GM12878 (cell line): ENCODE measurements around the gene TCF7L2. TPM values are rescaled to one million over a fixed set of nuclear protein-coding genes. Genes with fewer than 3 reads are reported as not detected.

ENCODE experiments used
- ATAC-seq: fragments of 200-7000 bp; cut with Tn5 transposase; 3 replicates; pipeline ENCODE4 v1.9.1; 2020; ENCODE audit warnings: mild to moderate bottlenecking, moderate library complexity
- BruUV-seq: library from RNA; stranded (reverse); fragments of 400-500 nt; replicated peaks from 2 replicates; lab custom pipeline; 2021; lab: Mats Ljungman, UMichigan
- CTCF ChIA-PET: fragments of 300-600 bp; sonication (Branson Sonifier 250); formaldehyde crosslinking; extraction: SDS; loops from one replicate; lab custom pipeline; 2021; ENCODE audit warnings: inconsistent platforms; lab: Yijun Ruan, JAX
- POLR2A ChIA-PET: fragments of 350-600 bp; formaldehyde crosslinking; extraction: SDS; loops from one replicate; lab custom pipeline; 2021; ENCODE audit warnings: inconsistent platforms; lab: Charles Lee
- RAD21 ChIA-PET: fragments of 300-600 bp; sonication (Branson Sonifier 250); formaldehyde crosslinking; loops from one replicate; lab custom pipeline; 2023; ENCODE audit warnings: antibody characterized with exemption; ENCODE audit not compliant: unreplicated experiment; lab: Charles Lee
- SMC1A ChIA-PET: fragments of 300-600 bp; sonication (Branson Sonifier 250); formaldehyde crosslinking; loops from one replicate; lab custom pipeline; 2023; ENCODE audit not compliant: unreplicated experiment, uncharacterized antibody; lab: Charles Lee
- DNase-seq: peaks from one replicate; pipeline ENCODE4 v3.0.0-alpha.2; 2011; ENCODE audit warnings: low read depth, low spot score
- FAIRE-seq: peaks from 3 replicates; lab custom pipeline; 2011; peaks lifted over from hg19 to GRCh38; lab: Jason Lieb, UNC
- H2AFZ ChIP-seq: 2 replicates; pipeline ENCODE4 v1.6.0; 2011; ENCODE audit warnings: low read depth, low read length, control low read depth; ENCODE audit not compliant: control insufficient read depth
- H3K27ac ChIP-seq: 2 replicates; pipeline ENCODE4 v1.5.1; 2011; ENCODE audit warnings: control low read depth; ENCODE audit not compliant: control insufficient read depth, insufficient read depth
- H3K27me3 ChIP-seq, 2 experiments: replicated peaks in 1 of 2; 2 replicates each; pipeline versions ENCODE4 v1.6.0 to v1.6.1; 2011; ENCODE audit warnings: low read length in 1 of 2; ENCODE audit not compliant: control insufficient read depth in 2 of 2, insufficient read depth in 2 of 2
- H3K36me3 ChIP-seq, 2 experiments: 2 replicates each; pipeline ENCODE4 v1.5.1; 2011; ENCODE audit warnings: low read length in 1 of 2; ENCODE audit not compliant: control insufficient read depth in 2 of 2, insufficient read depth in 2 of 2
- H3K4me1 ChIP-seq: 2 replicates; pipeline ENCODE4 v1.6.1; 2011; ENCODE audit warnings: mild to moderate bottlenecking, low read length, moderate library complexity, mixed read lengths; ENCODE audit not compliant: control insufficient read depth, insufficient read depth
- H3K4me2 ChIP-seq: 2 replicates; pipeline ENCODE4 v1.6.0; 2011; ENCODE audit warnings: control low read depth; ENCODE audit not compliant: control insufficient read depth, insufficient read depth
- H3K4me3 ChIP-seq: fragments of 200-600 bp; sonication (generic); 2 replicates; pipeline ENCODE4 v1.5.1; 2016
- H3K79me2 ChIP-seq: 2 replicates; pipeline ENCODE4 v1.6.0; 2011; ENCODE audit warnings: low read length; ENCODE audit not compliant: control insufficient read depth, insufficient read depth
- H3K9ac ChIP-seq: 2 replicates; pipeline ENCODE4 v1.8.0; 2011; ENCODE audit warnings: low read length, control low read depth, mixed read lengths; ENCODE audit not compliant: control insufficient read depth, insufficient read depth
- H3K9me3 ChIP-seq: replicated peaks from 3 replicates; pipeline ENCODE4 v1.5.1; 2011; ENCODE audit warnings: mild to moderate bottlenecking, low read length; ENCODE audit not compliant: control insufficient read depth, insufficient read depth
- H4K20me1 ChIP-seq: 2 replicates; pipeline ENCODE4 v1.6.0; 2011; ENCODE audit not compliant: control insufficient read depth, insufficient read depth
- CBX5 ChIP-seq: sonication (generic); IDR thresholded peaks from 2 replicates; pipeline ENCODE4 v1.6.1; 2016; ENCODE audit warnings: low read depth, moderate library complexity, mild to moderate bottlenecking, inconsistent platforms
- FOXK2 ChIP-seq: fragments of 450-650 bp; IDR thresholded peaks from 2 replicates; pipeline ENCODE4 v1.6.1; 2017; ENCODE audit warnings: mild to moderate bottlenecking, moderate library complexity
- WGBS: methylation state at CpG from one replicate; pipeline ENCODE4 v1.1.6; 2016; ENCODE audit warnings: low lambda C conversion rate; ENCODE audit not compliant: insufficient replicate concordance, insufficient coverage; ENCODE audit errors: missing lambda C conversion rate; 5-methylcytosine and 5-hydroxymethylcytosine counted together
- in situ Hi-C: fragments of 300-500 bp; cut with MboI; formaldehyde crosslinking; loops from 9 replicates; pipeline ENCODE4 v1.14.3; 2018; ENCODE audit warnings: mixed read lengths
- intact Hi-C: fragments of 100-400 bp; cut with micrococcal nuclease; formaldehyde crosslinking; loops from one replicate; pipeline ENCODE4 v1.14.2; 2022; ENCODE audit not compliant: unreplicated experiment
- polyA plus RNA-seq, 11 experiments: library from polyadenylated mRNA; depleted of rRNA in 4 of 11; unstranded in 6 of 11; stranded (reverse) in 5 of 11; fragments of >200 nt; fragmentation: Nextera tagmentation in 4 of 11; fragmentation: Illumina TruSeq in 1 of 11; extraction: Ambion mirVana in 4 of 11; extraction: Trizol in 1 of 11; gene quantifications; 1 replicate in 1 of 11; 2 replicates in 10 of 11; pipeline versions ENCODE4 v1.2.1 to v1.2.3, GENCODE V29; 2011 to 2016; ENCODE audit warnings: inconsistent platforms in 2 of 11, missing spikeins in 2 of 11, low read depth in 1 of 11
- total RNA-seq, 4 experiments: library from RNA; depleted of rRNA in 3 of 4; stranded (reverse); fragments of >200 nt in 3 of 4; fragmentation: Illumina TruSeq in 1 of 4; extraction: Trizol in 1 of 4; gene quantifications; 2 replicates each; pipeline versions ENCODE4 v1.2.1 to v1.2.3, GENCODE V29; 2013 to 2021
- TF ChIP-seq, protein P1 (sequence below): fragments of 450-650 bp; IDR thresholded peaks from 2 replicates; pipeline ENCODE4 v1.6.1; 2017; ENCODE audit warnings: mild to moderate bottlenecking, moderate library complexity
- TF ChIP-seq, protein P2 (sequence below): fragments of 450-650 bp; IDR thresholded peaks from 2 replicates; pipeline ENCODE4 v1.6.1; 2017; ENCODE audit warnings: mild to moderate bottlenecking

TCF7L2 gene
- total and polyA plus RNA-seq, 10 of the 15 experiments (the other 5 are each of a cell fraction or from before 2014, with no cell fraction given), result 0.02 to 1.1 (median 0.35) TPM; not detected in 4

DNA sequence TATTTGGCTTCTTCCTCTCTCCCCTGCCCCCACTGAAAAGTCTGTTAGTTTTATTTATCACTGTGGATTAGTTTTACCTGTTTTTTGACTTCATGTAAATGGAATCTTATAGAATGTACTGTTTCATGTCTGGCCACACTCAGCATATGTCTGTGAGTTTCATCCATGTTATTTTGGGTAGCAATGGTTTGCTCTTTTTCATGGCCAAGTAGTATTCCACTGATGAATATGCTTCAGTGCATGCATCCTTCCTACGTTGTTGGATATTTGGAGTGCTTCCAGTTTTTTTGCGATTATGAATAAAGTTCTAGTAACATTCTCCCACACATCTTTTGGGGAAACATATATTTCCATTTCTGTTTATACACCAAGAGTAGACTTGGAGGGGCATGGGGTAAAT is 19.1 kb downstream of the TCF7L2 start:
- H3K9ac ChIP-seq, result no peak overlapping the region
- RAD21 ChIA-PET, result no interaction called here
- DNase-seq (no peak), ATAC-seq (no peak), FAIRE-seq (no peak)
- intact Hi-C loops (no loop called here), in situ Hi-C loops (no loop called here)
- TF ChIP-seq FOXK2 (no peak), CBX5 (no peak)
- TF ChIP-seq, protein P1, sequence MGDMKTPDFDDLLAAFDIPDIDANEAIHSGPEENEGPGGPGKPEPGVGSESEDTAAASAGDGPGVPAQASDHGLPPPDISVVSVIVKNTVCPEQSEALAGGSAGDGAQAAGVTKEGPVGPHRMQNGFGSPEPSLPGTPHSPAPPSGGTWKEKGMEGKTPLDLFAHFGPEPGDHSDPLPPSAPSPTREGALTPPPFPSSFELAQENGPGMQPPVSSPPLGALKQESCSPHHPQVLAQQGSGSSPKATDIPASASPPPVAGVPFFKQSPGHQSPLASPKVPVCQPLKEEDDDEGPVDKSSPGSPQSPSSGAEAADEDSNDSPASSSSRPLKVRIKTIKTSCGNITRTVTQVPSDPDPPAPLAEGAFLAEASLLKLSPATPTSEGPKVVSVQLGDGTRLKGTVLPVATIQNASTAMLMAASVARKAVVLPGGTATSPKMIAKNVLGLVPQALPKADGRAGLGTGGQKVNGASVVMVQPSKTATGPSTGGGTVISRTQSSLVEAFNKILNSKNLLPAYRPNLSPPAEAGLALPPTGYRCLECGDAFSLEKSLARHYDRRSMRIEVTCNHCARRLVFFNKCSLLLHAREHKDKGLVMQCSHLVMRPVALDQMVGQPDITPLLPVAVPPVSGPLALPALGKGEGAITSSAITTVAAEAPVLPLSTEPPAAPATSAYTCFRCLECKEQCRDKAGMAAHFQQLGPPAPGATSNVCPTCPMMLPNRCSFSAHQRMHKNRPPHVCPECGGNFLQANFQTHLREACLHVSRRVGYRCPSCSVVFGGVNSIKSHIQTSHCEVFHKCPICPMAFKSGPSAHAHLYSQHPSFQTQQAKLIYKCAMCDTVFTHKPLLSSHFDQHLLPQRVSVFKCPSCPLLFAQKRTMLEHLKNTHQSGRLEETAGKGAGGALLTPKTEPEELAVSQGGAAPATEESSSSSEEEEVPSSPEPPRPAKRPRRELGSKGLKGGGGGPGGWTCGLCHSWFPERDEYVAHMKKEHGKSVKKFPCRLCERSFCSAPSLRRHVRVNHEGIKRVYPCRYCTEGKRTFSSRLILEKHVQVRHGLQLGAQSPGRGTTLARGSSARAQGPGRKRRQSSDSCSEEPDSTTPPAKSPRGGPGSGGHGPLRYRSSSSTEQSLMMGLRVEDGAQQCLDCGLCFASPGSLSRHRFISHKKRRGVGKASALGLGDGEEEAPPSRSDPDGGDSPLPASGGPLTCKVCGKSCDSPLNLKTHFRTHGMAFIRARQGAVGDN, result no peak
- TF ChIP-seq, protein P2, sequence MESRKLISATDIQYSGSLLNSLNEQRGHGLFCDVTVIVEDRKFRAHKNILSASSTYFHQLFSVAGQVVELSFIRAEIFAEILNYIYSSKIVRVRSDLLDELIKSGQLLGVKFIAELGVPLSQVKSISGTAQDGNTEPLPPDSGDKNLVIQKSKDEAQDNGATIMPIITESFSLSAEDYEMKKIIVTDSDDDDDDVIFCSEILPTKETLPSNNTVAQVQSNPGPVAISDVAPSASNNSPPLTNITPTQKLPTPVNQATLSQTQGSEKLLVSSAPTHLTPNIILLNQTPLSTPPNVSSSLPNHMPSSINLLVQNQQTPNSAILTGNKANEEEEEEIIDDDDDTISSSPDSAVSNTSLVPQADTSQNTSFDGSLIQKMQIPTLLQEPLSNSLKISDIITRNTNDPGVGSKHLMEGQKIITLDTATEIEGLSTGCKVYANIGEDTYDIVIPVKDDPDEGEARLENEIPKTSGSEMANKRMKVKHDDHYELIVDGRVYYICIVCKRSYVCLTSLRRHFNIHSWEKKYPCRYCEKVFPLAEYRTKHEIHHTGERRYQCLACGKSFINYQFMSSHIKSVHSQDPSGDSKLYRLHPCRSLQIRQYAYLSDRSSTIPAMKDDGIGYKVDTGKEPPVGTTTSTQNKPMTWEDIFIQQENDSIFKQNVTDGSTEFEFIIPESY, result no peak
- no peaks in the 10 kb centered on the region for H3K9me3 ChIP-seq
- H3K4me1 ChIP-seq, result no peaks in the 10 kb centered on the region
- no TSS peak for BruUV-seq
- CTCF ChIA-PET, result no interaction called here
- H3K27me3 ChIP-seq, result 0 out of 4 replicates have a peak, but pooled peaks cover 0 to 2% of the 10 kb centered on the region in 2 experiments
- SMC1A ChIA-PET, result no interaction called here
- H3K79me2 ChIP-seq, result no peaks in the 10 kb centered on the region
- no peaks in the 10 kb centered on the region for H3K36me3 ChIP-seq
- POLR2A ChIA-PET, result no interaction called here
- 43% methylated on average over 2 of the region's 2 CpGs for WGBS
- H4K20me1 ChIP-seq, result no peaks in the 10 kb centered on the region
- no peak overlapping the region for H3K27ac ChIP-seq
- H3K4me2 ChIP-seq, result no peak overlapping the region
- H2AFZ ChIP-seq, result no peak overlapping the region
- H3K4me3 ChIP-seq, result no peak overlapping the region
